Right atrium auricular region (tissue), 2 donors: ENCODE data around the gene PRSS53. TPM values are rescaled to one million over a fixed set of nuclear protein-coding genes. Genes with fewer than 3 reads are reported as not detected.

Source experiments
- DNase-seq: peaks from one replicate; pipeline ENCODE4 v3.0.0-alpha.2; 2019; ENCODE audit warnings: low spot score
- H3K27ac ChIP-seq, 2 donors: fragments of 200-600 bp; sonication (generic); 1 replicate in 1 of 2; 2 replicates in 1 of 2; pipeline ENCODE4 v1.5.1; 2016 to 2019
- H3K27me3 ChIP-seq, 2 donors: fragments of 200-600 bp; sonication (generic); one replicate each; pipeline versions ENCODE4 v1.5.1 to v1.6.0; 2017 to 2019
- H3K36me3 ChIP-seq: fragments of 200-600 bp; sonication (generic); one replicate; pipeline ENCODE4 v1.5.1; 2016
- H3K4me1 ChIP-seq, 2 donors: fragments of 200-600 bp; sonication (generic); one replicate each; pipeline versions ENCODE4 v1.5.1 to v1.6.0; 2017 to 2019
- H3K4me3 ChIP-seq, 2 donors: fragments of 200-600 bp; sonication (generic); 1 replicate in 1 of 2; 2 replicates in 1 of 2; pipeline ENCODE4 v1.5.1; 2017 to 2019; ENCODE audit warnings: mild to moderate bottlenecking in 1 of 2, moderate library complexity in 1 of 2
- H3K9me3 ChIP-seq, 2 donors: fragments of 200-600 bp; sonication (generic); one replicate each; pipeline ENCODE4 v1.5.1; 2019
- total RNA-seq, 2 donors: library from RNA; depleted of rRNA; stranded (reverse); fragments of >200 nt; gene quantifications; one replicate each; pipeline ENCODE4 v1.1.0, GENCODE V29; 2016
- TF ChIP-seq, protein P1 (sequence below), 2 donors: fragments of 200-600 bp; sonication (generic); IDR thresholded peaks; one replicate each; pipeline ENCODE4 v1.5.1; 2019; ENCODE audit warnings: antibody characterized with exemption in 2 of 2

Gene PRSS53
- total RNA-seq, 2 donors from 2014 or later: 0.15 to 0.43 TPM

DNA sequence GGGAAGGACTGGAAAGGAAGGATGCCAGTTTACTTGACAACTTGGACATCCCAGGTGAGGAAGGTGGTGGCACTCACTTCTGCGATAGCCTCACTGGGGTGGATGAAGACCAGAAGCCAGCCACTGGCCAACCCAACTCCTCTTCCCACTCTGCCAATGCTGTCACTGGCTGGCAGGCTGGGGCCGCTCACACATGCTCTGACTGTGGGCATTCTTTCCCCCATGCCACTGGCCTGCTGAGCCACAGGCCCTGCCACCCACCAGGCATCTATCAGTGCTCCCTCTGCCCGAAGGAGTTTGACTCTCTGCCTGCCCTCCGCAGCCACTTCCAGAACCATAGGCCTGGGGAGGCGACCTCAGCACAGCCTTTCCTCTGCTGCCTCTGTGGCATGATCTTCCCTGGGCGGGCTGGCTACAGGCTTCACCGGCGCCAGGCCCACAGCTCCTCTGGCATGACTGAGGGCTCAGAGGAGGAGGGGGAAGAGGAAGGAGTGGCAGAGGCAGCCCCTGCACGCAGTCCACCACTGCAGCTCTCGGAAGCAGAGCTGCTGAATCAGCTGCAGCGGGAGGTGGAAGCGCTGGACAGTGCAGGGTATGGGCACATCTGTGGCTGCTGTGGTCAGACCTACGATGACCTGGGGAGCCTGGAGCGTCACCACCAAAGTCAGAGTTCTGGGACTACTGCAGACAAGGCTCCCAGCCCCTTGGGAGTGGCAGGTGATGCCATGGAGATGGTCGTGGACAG lies 10.0 kb downstream of the PRSS53 start:
- Histone ChIP-seq H3K4me3 (no peak overlapping the region), H3K36me3 (peaks cover 69% of the 10 kb centered on the region), H3K27me3 (no peaks in the 10 kb centered on the region), H3K4me1 (peaks cover 0 to 19% of the 10 kb centered on the region in 2 donors), H3K27ac (no peak overlapping the region), H3K9me3 (no peaks in the 10 kb centered on the region)
- TF ChIP-seq, protein P1, sequence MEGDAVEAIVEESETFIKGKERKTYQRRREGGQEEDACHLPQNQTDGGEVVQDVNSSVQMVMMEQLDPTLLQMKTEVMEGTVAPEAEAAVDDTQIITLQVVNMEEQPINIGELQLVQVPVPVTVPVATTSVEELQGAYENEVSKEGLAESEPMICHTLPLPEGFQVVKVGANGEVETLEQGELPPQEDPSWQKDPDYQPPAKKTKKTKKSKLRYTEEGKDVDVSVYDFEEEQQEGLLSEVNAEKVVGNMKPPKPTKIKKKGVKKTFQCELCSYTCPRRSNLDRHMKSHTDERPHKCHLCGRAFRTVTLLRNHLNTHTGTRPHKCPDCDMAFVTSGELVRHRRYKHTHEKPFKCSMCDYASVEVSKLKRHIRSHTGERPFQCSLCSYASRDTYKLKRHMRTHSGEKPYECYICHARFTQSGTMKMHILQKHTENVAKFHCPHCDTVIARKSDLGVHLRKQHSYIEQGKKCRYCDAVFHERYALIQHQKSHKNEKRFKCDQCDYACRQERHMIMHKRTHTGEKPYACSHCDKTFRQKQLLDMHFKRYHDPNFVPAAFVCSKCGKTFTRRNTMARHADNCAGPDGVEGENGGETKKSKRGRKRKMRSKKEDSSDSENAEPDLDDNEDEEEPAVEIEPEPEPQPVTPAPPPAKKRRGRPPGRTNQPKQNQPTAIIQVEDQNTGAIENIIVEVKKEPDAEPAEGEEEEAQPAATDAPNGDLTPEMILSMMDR (IDR thresholded peaks at IDR 0.05): no peak
- DNase-seq: no peak

DNA sequence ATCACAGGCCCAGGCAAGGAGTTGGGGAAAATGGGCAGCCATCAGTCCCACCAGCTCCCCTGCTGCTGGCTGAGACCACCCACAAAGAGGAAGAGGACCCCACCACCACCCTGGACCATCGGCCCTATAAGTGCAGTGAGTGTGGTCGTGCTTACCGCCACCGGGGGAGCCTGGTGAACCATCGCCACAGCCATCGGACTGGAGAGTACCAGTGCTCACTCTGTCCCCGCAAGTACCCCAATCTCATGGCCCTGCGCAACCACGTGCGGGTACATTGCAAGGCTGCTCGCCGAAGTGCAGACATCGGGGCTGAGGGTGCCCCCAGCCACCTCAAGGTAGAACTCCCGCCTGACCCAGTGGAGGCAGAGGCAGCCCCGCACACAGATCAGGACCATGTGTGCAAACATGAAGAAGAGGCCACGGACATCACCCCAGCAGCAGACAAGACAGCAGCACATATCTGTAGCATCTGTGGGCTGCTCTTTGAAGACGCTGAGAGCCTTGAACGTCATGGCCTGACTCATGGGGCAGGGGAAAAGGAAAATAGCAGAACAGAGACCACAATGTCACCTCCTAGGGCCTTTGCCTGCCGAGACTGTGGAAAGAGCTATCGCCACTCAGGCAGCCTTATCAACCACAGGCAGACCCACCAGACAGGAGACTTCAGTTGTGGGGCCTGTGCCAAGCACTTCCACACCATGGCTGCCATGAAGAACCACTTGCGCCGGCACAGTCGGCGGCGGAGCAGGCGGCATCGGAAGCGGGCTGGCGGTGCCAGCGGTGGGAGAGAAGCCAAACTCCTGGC lies 10.9 kb downstream of the PRSS53 start:
- H3K9me3 ChIP-seq: no peaks in the 10 kb centered on the region
- peaks cover 59% of the 10 kb centered on the region for H3K36me3 ChIP-seq
- peaks cover 0 to 21% of the 10 kb centered on the region in 2 donors for H3K4me1 ChIP-seq
- DNase-seq: no peak
- TF ChIP-seq, protein P1 (IDR thresholded peaks at IDR 0.05): no peak
- no peaks in the 10 kb centered on the region for H3K27me3 ChIP-seq
- no peak overlapping the region for H3K27ac ChIP-seq
- H3K4me3 ChIP-seq: no peak overlapping the region

GRCh38 chr16:31077024-31077423 lies 11.7 kb downstream of the PRSS53 start:
- TF ChIP-seq, protein P1 (IDR thresholded peaks at IDR 0.05): no peak
- Histone ChIP-seq H3K36me3 (peaks cover 53% of the 10 kb centered on the region), H3K4me1 (peaks cover 0 to 28% of the 10 kb centered on the region in 2 donors), H3K9me3 (no peaks in the 10 kb centered on the region), H3K4me3 (no peak overlapping the region), H3K27me3 (no peaks in the 10 kb centered on the region), H3K27ac (no peak overlapping the region)
- DNase-seq: no peak

GRCh38 chr16:31076319-31076718 lies 12.4 kb downstream of the PRSS53 start:
- TF ChIP-seq, protein P1 (IDR thresholded peaks at IDR 0.05): no peak
- Histone ChIP-seq H3K36me3 (peaks cover 50% of the 10 kb centered on the region), H3K27ac (no peak overlapping the region), H3K4me1 (peaks cover 0 to 27% of the 10 kb centered on the region in 2 donors), H3K4me3 (no peak overlapping the region), H3K27me3 (no peaks in the 10 kb centered on the region), H3K9me3 (no peaks in the 10 kb centered on the region)
- no peak for DNase-seq

- peak overlapping the region; percentile 96 to 98 for H3K4me3 ChIP-seq
- H3K36me3 ChIP-seq: peaks cover 35% of the 10 kb centered on the region
- H3K27ac ChIP-seq: peak overlapping the region; percentile 92 to 94
- DNase-seq: no peak
- H3K9me3 ChIP-seq: no peaks in the 10 kb centered on the region
- no peaks in the 10 kb centered on the region for H3K27me3 ChIP-seq
- peaks cover 0 to 27% of the 10 kb centered on the region in 2 donors for H3K4me1 ChIP-seq
- TF ChIP-seq, protein P1 (IDR thresholded peaks at IDR 0.05): no peak
These were observed 13.9 kb downstream of the PRSS53 start for GRCh38 chr16:31074814-31075183.
